HUES6 (cell line): ENCODE measurements around the gene DEPDC5.
"Not testable (repeated sequence)": the region's sequence is repeated elsewhere in the genome, so short reads cannot be mapped to it uniquely, and the experiment has no call there.

Experiments used
- H3K27ac ChIP-seq: 2 replicates; pipeline ENCODE4 v1.7.0; 2013; ENCODE audit warnings: low read depth, mild to moderate bottlenecking, low read length, inconsistent platforms
- H3K27me3 ChIP-seq: 2 replicates; pipeline ENCODE4 v1.6.1; 2013; ENCODE audit warnings: low read length; ENCODE audit not compliant: control insufficient read depth, insufficient read depth
- H3K36me3 ChIP-seq: 2 replicates; pipeline ENCODE4 v1.6.1; 2013; ENCODE audit warnings: low read length; ENCODE audit not compliant: control insufficient read depth, insufficient read depth
- H3K4me1 ChIP-seq: 2 replicates; pipeline ENCODE4 v1.6.1; 2013; ENCODE audit warnings: low read length; ENCODE audit not compliant: control insufficient read depth, insufficient read depth
- H3K4me3 ChIP-seq: 2 replicates; pipeline ENCODE4 v1.5.1; 2013; ENCODE audit warnings: low read depth, low read length
- H3K9ac ChIP-seq: one replicate; pipeline ENCODE4 v1.6.1; 2013; ENCODE audit warnings: mild to moderate bottlenecking, low read length
- H3K9me3 ChIP-seq: 2 replicates; pipeline ENCODE4 v1.6.1; 2013; ENCODE audit warnings: low read depth, low read length; ENCODE audit not compliant: control insufficient read depth, insufficient read depth

DEPDC5 gene

GRCh38 chr22:31749636-31750364 lies 4.0 kb upstream of the DEPDC5 start, which contains the start of gene PRR14L:
TSS of gene PRR14L (minus strand) at chr22:31750132. CDS start at chr22:31738860, 11,272 bp downstream.
- Histone ChIP-seq H3K27ac (peak within 1 kb of the TSS; percentile 92), H3K4me3 (peak within 1 kb of the TSS; percentile 92), H3K4me1 (peaks cover 39% of the 10 kb centered on the region), H3K36me3 (peaks cover 9% of the 10 kb centered on the region), H3K27me3 (no peaks in the 10 kb centered on the region), H3K9me3 (no peaks in the 10 kb centered on the region), H3K9ac (peak within 1 kb of the TSS; percentile 97)

GRCh38 chr22:31750365-31751284 lies 3.2 kb upstream of the DEPDC5 start:
- H3K27ac ChIP-seq: no peak overlapping the region
- peak overlapping the region; percentile 21 for H3K9ac ChIP-seq
- peaks cover 9% of the 10 kb centered on the region for H3K36me3 ChIP-seq
- H3K9me3 ChIP-seq: no peaks in the 10 kb centered on the region
- no peaks in the 10 kb centered on the region for H3K27me3 ChIP-seq
- peak overlapping the region; percentile 92 for H3K4me3 ChIP-seq
- H3K4me1 ChIP-seq: peaks cover 40% of the 10 kb centered on the region

GRCh38 chr22:31752096-31752847 lies 1.5 kb upstream of the DEPDC5 start:
- H3K9ac ChIP-seq: peak overlapping the region; percentile 81
- 0 out of 2 replicates have a peak, but pooled peaks cover 7% of the 10 kb centered on the region for H3K36me3 ChIP-seq
- H3K9me3 ChIP-seq: no peaks in the 10 kb centered on the region
- no peak overlapping the region for H3K27ac ChIP-seq
- peaks cover 40% of the 10 kb centered on the region for H3K4me1 ChIP-seq
- peak overlapping the region; percentile 63 for H3K4me3 ChIP-seq
- no peaks in the 10 kb centered on the region for H3K27me3 ChIP-seq

- H3K4me3 ChIP-seq: peak overlapping the region; percentile 63
- H3K36me3 ChIP-seq: peaks cover 7% of the 10 kb centered on the region; the same call in 1 of the 2 replicates
- no peaks in the 10 kb centered on the region for H3K27me3 ChIP-seq
- H3K9me3 ChIP-seq: no peaks in the 10 kb centered on the region
- H3K4me1 ChIP-seq: peaks cover 33% of the 10 kb centered on the region
- H3K9ac ChIP-seq: peak overlapping the region; percentile 81
- H3K27ac ChIP-seq: peak overlapping the region; percentile 67
Observed at GRCh38 chr22:31753005-31753633, 700 bp upstream of the DEPDC5 start.

- peak overlapping the region; percentile 77 for H3K9ac ChIP-seq
- H3K4me3 ChIP-seq: peak overlapping the region; percentile 69
- H3K27ac ChIP-seq: no peak overlapping the region
- peaks cover 29% of the 10 kb centered on the region for H3K4me1 ChIP-seq
- no peaks in the 10 kb centered on the region for H3K27me3 ChIP-seq
- no peaks in the 10 kb centered on the region for H3K9me3 ChIP-seq
- H3K36me3 ChIP-seq: peaks cover 16% of the 10 kb centered on the region
Observed at GRCh38 chr22:31754813-31755212, 994 bp downstream of the DEPDC5 start.

- Histone ChIP-seq H3K4me3 (no peak overlapping the region), H3K27ac (no peak overlapping the region), H3K9me3 (no peaks in the 10 kb centered on the region), H3K27me3 (no peaks in the 10 kb centered on the region), H3K9ac (no peak overlapping the region), H3K36me3 (peaks cover 33% of the 10 kb centered on the region), H3K4me1 (peaks cover 18% of the 10 kb centered on the region)
Observed at GRCh38 chr22:31757265-31757664, 3.4 kb downstream of the DEPDC5 start.

- H3K4me1 ChIP-seq, H3K4me3 ChIP-seq, H3K9me3 ChIP-seq, H3K27me3 ChIP-seq, H3K9ac ChIP-seq, H3K27ac ChIP-seq: not testable (repeated sequence)
- H3K36me3 ChIP-seq: peaks cover 33% of the 10 kb centered on the region
Observed at GRCh38 chr22:31758860-31759259, 5.0 kb downstream of the DEPDC5 start.

GRCh38 chr22:31764785-31765184 lies 11.0 kb downstream of the DEPDC5 start:
- Histone ChIP-seq H3K9me3 (no peaks in the 10 kb centered on the region), H3K4me3 (no peak overlapping the region), H3K36me3 (peaks cover 54% of the 10 kb centered on the region), H3K27ac (no peak overlapping the region), H3K4me1 (no peaks in the 10 kb centered on the region), H3K27me3 (no peaks in the 10 kb centered on the region), H3K9ac (no peak overlapping the region)

- Histone ChIP-seq H3K4me3 (no peak overlapping the region), H3K9me3 (no peaks in the 10 kb centered on the region), H3K4me1 (no peaks in the 10 kb centered on the region), H3K36me3 (peaks cover 59% of the 10 kb centered on the region), H3K27me3 (no peaks in the 10 kb centered on the region), H3K9ac (no peak overlapping the region), H3K27ac (no peak overlapping the region)
Observed at GRCh38 chr22:31768422-31769059, 14.7 kb downstream of the DEPDC5 start.

GRCh38 chr22:31773416-31773815 lies 19.6 kb downstream of the DEPDC5 start:
- H3K4me3 ChIP-seq: no peak overlapping the region
- H3K27me3 ChIP-seq: no peaks in the 10 kb centered on the region
- no peaks in the 10 kb centered on the region for H3K9me3 ChIP-seq
- H3K9ac ChIP-seq: no peak overlapping the region
- H3K36me3 ChIP-seq: peaks cover 57% of the 10 kb centered on the region
- no peak overlapping the region for H3K27ac ChIP-seq
- no peaks in the 10 kb centered on the region for H3K4me1 ChIP-seq
